Cardiac atrium fibroblast (primary cell): Measurements from ENCODE around the gene ANAPC2. TPM values are rescaled to one million over a fixed set of nuclear protein-coding genes. Genes with fewer than 3 reads are reported as not detected.

Source experiments
- total RNA-seq: library from RNA; depleted of rRNA; stranded (reverse); fragments of >200 nt; gene quantifications from 2 replicates; pipeline ENCODE4 v1.2.3, GENCODE V29; 2015

Gene ANAPC2
- total RNA-seq = 13.5 and 20.3 TPM in 2 replicates

GRCh38 chr9:137188490-137189296 lies at the start of gene ANAPC2, which contains the start of gene SSNA1:
Gene ANAPC2 (minus strand): TSS chr9:137188560. CDS start chr9:137188532, 28 bp downstream.
Gene SSNA1 (plus strand): TSS chr9:137188676. CDS start chr9:137188727, 51 bp downstream.

GRCh38 chr9:137230705-137231371 lies 42.5 kb upstream of the ANAPC2 start, which contains the start of gene SLC34A3:
Gene SLC34A3 (plus strand): TSS chr9:137230901. CDS start chr9:137231703, 802 bp downstream.

GRCh38 chr9:137227054-137227852 lies 38.9 kb upstream of the ANAPC2 start, which contains the start of gene RNF224:
Gene RNF224 (plus strand): TSS chr9:137227502. CDS start chr9:137228336, 834 bp downstream.

GRCh38 chr9:137224830-137225694 lies 36.7 kb upstream of the ANAPC2 start, which contains the start of gene CYSRT1:
Gene CYSRT1 (plus strand): TSS chr9:137225174. CDS start chr9:137225622, 448 bp downstream.

GRCh38 chr9:137222190-137223077 lies 34.1 kb upstream of the ANAPC2 start, which contains the start of gene RNF208:
Gene RNF208 (minus strand): TSS chr9:137222240. CDS start chr9:137221212, 1,028 bp downstream.

GRCh38 chr9:137205126-137206069 lies 17.0 kb upstream of the ANAPC2 start, which contains the start of the genes NDOR1 and TMEM203:
Gene NDOR1 (plus strand): TSS chr9:137205700. CDS start chr9:137205778, 78 bp downstream.
Gene TMEM203 (minus strand): TSS chr9:137205648. CDS start chr9:137205414, 234 bp downstream.

GRCh38 chr9:137200311-137201204 lies 12.2 kb upstream of the ANAPC2 start, which contains the start of gene TPRN:
Gene TPRN (minus strand): TSS chr9:137200741. CDS start chr9:137200711, 30 bp downstream.

GRCh38 chr9:137169896-137170358 lies 18.4 kb downstream of the ANAPC2 start, which contains the start of gene LRRC26:
Gene LRRC26 (minus strand): TSS chr9:137170051. CDS start chr9:137169943, 108 bp downstream.

GRCh38 chr9:137138722-137139467 lies 49.5 kb downstream of the ANAPC2 start, which contains the start of gene GRIN1:
Gene GRIN1 (plus strand): TSS chr9:137139154. CDS start chr9:137139487, 333 bp downstream.

Other genes with a start within 250 kb of the ANAPC2 start
- 121 and 137 TPM in 2 replicates for gene FBXW5, start 243.8 kb downstream of the ANAPC2 start, total RNA-seq
- gene C8G, start 243.3 kb downstream of the ANAPC2 start, total RNA-seq = not detected in 2 replicates
- gene LCN12, start 236.3 kb downstream of the ANAPC2 start, total RNA-seq = not detected in 2 replicates
- gene PTGDS, start 211.1 kb downstream of the ANAPC2 start, total RNA-seq = 4.5 and 15.2 TPM in 2 replicates
- gene LCNL1, start 205.6 kb downstream of the ANAPC2 start, total RNA-seq = not detected in 2 replicates
- gene PAXX, start 196.1 kb downstream of the ANAPC2 start, total RNA-seq = 17.7 and 29.2 TPM in 2 replicates
- gene CLIC3, start 192.0 kb downstream of the ANAPC2 start, total RNA-seq = 4.7 and 16.8 TPM in 2 replicates
- 12.3 and 23.8 TPM in 2 replicates for gene ABCA2, start 160.3 kb downstream of the ANAPC2 start, total RNA-seq
- gene FUT7, start 156.5 kb downstream of the ANAPC2 start, total RNA-seq = not detected in 2 replicates
- 51.2 and 71.8 TPM in 2 replicates for gene NPDC1, start 142.4 kb downstream of the ANAPC2 start, total RNA-seq
- gene ENTPD2, start 134.5 kb downstream of the ANAPC2 start, total RNA-seq = not detected in 2 replicates
- gene SAPCD2, start 118.0 kb downstream of the ANAPC2 start, total RNA-seq = 0.18 and 2.6 TPM in 2 replicates
- 8.5 and 10.7 TPM in 2 replicates for gene UAP1L1, start 111.0 kb downstream of the ANAPC2 start, total RNA-seq
- gene MAN1B1, start 101.6 kb downstream of the ANAPC2 start, total RNA-seq = 86.1 and 101 TPM in 2 replicates
- gene DPP7, start 73.8 kb downstream of the ANAPC2 start, total RNA-seq = 136 and 138 TPM in 2 replicates
- gene GRIN1, start 49.4 kb downstream of the ANAPC2 start, total RNA-seq = not detected in 2 replicates
- gene LRRC26, start 18.5 kb downstream of the ANAPC2 start, total RNA-seq = not detected in 2 replicates
- not detected in 2 replicates for gene TMEM210, start 16.5 kb downstream of the ANAPC2 start, total RNA-seq
- gene SSNA1, start 116 bp upstream of the ANAPC2 start, total RNA-seq = 52.2 and 74.0 TPM in 2 replicates
- 5.8 and 7.2 TPM in 2 replicates for gene TPRN, start 12.2 kb upstream of the ANAPC2 start, total RNA-seq
- gene TMEM203, start 17.1 kb upstream of the ANAPC2 start, total RNA-seq = 26.7 and 38.4 TPM in 2 replicates
- 8.3 and 9.4 TPM in 2 replicates for gene NDOR1, start 17.1 kb upstream of the ANAPC2 start, total RNA-seq
- 0.16 TPM in 1 of 2 replicates, not detected in the other for gene RNF208, start 33.7 kb upstream of the ANAPC2 start, total RNA-seq
- not detected in 2 replicates for gene CYSRT1, start 36.6 kb upstream of the ANAPC2 start, total RNA-seq
- gene RNF224, start 38.9 kb upstream of the ANAPC2 start, total RNA-seq = not detected in 2 replicates
- not detected in 2 replicates for gene SLC34A3, start 42.3 kb upstream of the ANAPC2 start, total RNA-seq
- gene TUBB4B, start 52.7 kb upstream of the ANAPC2 start, total RNA-seq = 223 and 269 TPM in 2 replicates
- gene STPG3, start 62.7 kb upstream of the ANAPC2 start, total RNA-seq = not detected in 2 replicates
- gene NELFB, start 66.8 kb upstream of the ANAPC2 start, total RNA-seq = 44.6 and 49.7 TPM in 2 replicates
- gene TOR4A, start 89.2 kb upstream of the ANAPC2 start, total RNA-seq = 13.0 and 15.6 TPM in 2 replicates
- 0.18 and 1.9 TPM in 2 replicates for gene NRARP, start 113.7 kb upstream of the ANAPC2 start, total RNA-seq
- 2.8 and 4.0 TPM in 2 replicates for gene EXD3, start 234.6 kb upstream of the ANAPC2 start, total RNA-seq
- gene NOXA1, start 234.8 kb upstream of the ANAPC2 start, total RNA-seq = 0.16 TPM in 1 of 2 replicates, not detected in the other